ENCODE results near the gene UBE2S. TPM values are rescaled to one million over a fixed set of nuclear protein-coding genes. Genes with fewer than 3 reads are reported as not detected.

UBE2S gene
- total and polyA plus RNA-seq, 2 of the 8 experiments (the other 6 are each of a cell fraction or from before 2014, with no cell fraction given) = 398 to 530 TPM

DNA sequence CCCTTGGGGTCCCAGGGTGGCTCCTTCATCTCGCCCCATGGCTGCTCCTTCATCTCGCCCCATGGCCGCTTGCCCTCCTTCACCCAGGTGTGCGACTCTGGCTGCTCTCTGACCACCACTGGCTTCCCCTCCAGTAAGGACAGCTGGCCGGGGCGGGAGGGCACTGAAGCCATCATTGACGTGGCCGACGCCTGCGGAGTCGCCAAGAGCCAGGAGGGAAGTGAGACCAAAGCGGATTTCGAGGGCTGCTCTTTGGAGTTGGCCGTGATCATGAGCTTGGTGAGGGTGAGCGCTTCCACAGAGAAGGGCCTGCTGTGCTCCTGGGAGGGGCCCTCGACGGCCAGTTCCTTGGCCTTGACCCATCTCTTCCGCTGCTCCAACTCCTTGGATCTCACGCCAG, 49.1 kb downstream of the UBE2S start:
- no peak overlapping the region for H3K4me3 ChIP-seq (ENCODE audit: extremely low read depth in 1 of 4, insufficient read depth in 2 of 4, low read depth in 3 of 4, low read length in 4 of 4)
- no peak overlapping the region for H3K56ac ChIP-seq (replicated peaks; ENCODE audit: insufficient read length, low read depth, low read length)
- H3K79me1 ChIP-seq (ENCODE audit: low read depth, low read length) = no peaks in the 10 kb centered on the region
- H3K23ac ChIP-seq (ENCODE audit: insufficient read length) = no peak overlapping the region
- no peak overlapping the region for H2BK12ac ChIP-seq (ENCODE audit: low read depth, low read length)
- H3K4me1 ChIP-seq (replicated peaks in 1 of 4; ENCODE audit: control insufficient read depth in 3 of 4, insufficient read depth in 4 of 4, low read length in 3 of 4) = peaks cover 0 to 10% (median 7%) of the 10 kb centered on the region in 4 experiments; a peak in 6 of 7 replicates
- H2BK20ac ChIP-seq (ENCODE audit: low read length) = no peak overlapping the region
- no peak for FAIRE-seq
- no peak overlapping the region for H4K91ac ChIP-seq (replicated peaks; ENCODE audit: insufficient read length, low read length)
- H3K36me3 ChIP-seq (ENCODE audit: control insufficient read depth in 2 of 4, insufficient read depth in 4 of 4, low read length in 3 of 4) = no peaks in the 10 kb centered on the region
- H3K4me2 ChIP-seq (ENCODE audit: insufficient read depth in 1 of 2, low read depth in 2 of 2, low read length in 2 of 2) = no peak overlapping the region
- no peak overlapping the region for H2AFZ ChIP-seq (ENCODE audit: low read length)
- no peak overlapping the region for H3K18ac ChIP-seq (ENCODE audit: extremely low read depth, low read length)
- H3K79me2 ChIP-seq (ENCODE audit: control insufficient read depth in 1 of 2, insufficient read depth in 2 of 2, low read length in 2 of 2) = no peaks in the 10 kb centered on the region
- H3K27me3 ChIP-seq (replicated peaks in 1 of 4; ENCODE audit: control insufficient read depth in 3 of 4, extremely low read depth in 1 of 4, insufficient read depth in 3 of 4, low read length in 3 of 4) = peaks cover 3 to 36% (median 28%) of the 10 kb centered on the region in 4 experiments
- no peak overlapping the region for H3K14ac ChIP-seq (ENCODE audit: insufficient read length)
- WGBS, 2 experiments (ENCODE audit: extremely low coverage in 1 of 2, insufficient coverage in 1 of 2, insufficient read length in 1 of 2, insufficient replicate concordance in 2 of 2, low coverage in 1 of 2, low lambda C conversion rate in 2 of 2, missing lambda C conversion rate in 1 of 2) = 93% methylated on average over 15 of the region's 19 CpGs; no CpG with 5 or more reads in 1 of the 2 experiments
- H3K27ac ChIP-seq (ENCODE audit: low read depth, low read length) = no peak overlapping the region
- no peak overlapping the region for H2BK120ac ChIP-seq (replicated peaks; ENCODE audit: low read depth, low read length)
- peaks cover 7% of the 10 kb centered on the region; the same call in 1 of the 2 replicates for H3K23me2 ChIP-seq (ENCODE audit: low read depth, low read length)
- ChIA-PET CTCF (ENCODE audit: partially characterized antibody) (interaction anchor here (1.0 to 2.0 kb wide), 5 partner anchors 10 to 67 kb away, joined by 3 to 5 read pairs (median 4); partner anchors contain the start of gene TMEM238), POLR2A (ENCODE audit: partially characterized antibody) (interaction anchor here (0.6 to 6.1 kb wide), 11 partner anchors 9 to 192 kb away, joined by 3 to 30 read pairs (median 3); partner anchors contain the start of genes DNAAF3, TMEM238 and UBE2S)
- H2BK15ac ChIP-seq (ENCODE audit: low read length) = peak overlapping the region; percentile 61; the same call in 1 of the 2 replicates
- DNase-seq (ENCODE audit: low read depth in 1 of 2, low spot score in 2 of 2) = no peak
- H3K4ac ChIP-seq (replicated peaks; ENCODE audit: insufficient read length, low read depth, low read length) = no peak overlapping the region
- H4K8ac ChIP-seq (ENCODE audit: extremely low read depth, insufficient read depth, low read length) = no peak overlapping the region
- no peak overlapping the region for H2AK5ac ChIP-seq (ENCODE audit: low read depth, low read length)
- no peak overlapping the region for H3K9ac ChIP-seq (replicated peaks in 1 of 4; ENCODE audit: extremely low read depth in 1 of 4, low read depth in 3 of 4, low read length in 3 of 4)
- H4K20me1 ChIP-seq (replicated peaks in 1 of 2; ENCODE audit: control insufficient read depth in 1 of 2, insufficient read depth in 2 of 2, low read length in 2 of 2) = peaks cover 0 to 1% of the 10 kb centered on the region in 2 experiments
- no peak overlapping the region for H4K5ac ChIP-seq (ENCODE audit: insufficient read length, low read depth, low read length)
- no peak overlapping the region for H2BK5ac ChIP-seq (ENCODE audit: low read depth, low read length)
- H3K9me3 ChIP-seq (ENCODE audit: insufficient read depth in 2 of 2, low read depth in 1 of 2, low read length in 1 of 2) = no peaks in the 10 kb centered on the region
- TF ChIP-seq GABPA (IDR thresholded peaks at IDR 0.05; ENCODE audit: borderline replicate concordance, insufficient read depth, low read length) (no peak), MAFK (IDR thresholded peaks at IDR 0.05; ENCODE audit: low read depth, low read length) (no peak), CHD1 (IDR thresholded peaks at IDR 0.05; ENCODE audit: low read depth, low read length) (no peak), BRCA1 (IDR thresholded peaks at IDR 0.05; ENCODE audit: low read depth, low read length) (no peak), SIRT6 (IDR thresholded peaks at IDR 0.05; ENCODE audit: low read length) (no peak), TBP (IDR thresholded peaks at IDR 0.05; ENCODE audit: low read depth, low read length) (no peak), ATF3 (IDR thresholded peaks at IDR 0.05; ENCODE audit: insufficient read depth, low read depth, low read length) (no peak), TCF12 (IDR thresholded peaks at IDR 0.05; ENCODE audit: low read depth, low read length) (no peak), KDM1A (IDR thresholded peaks at IDR 0.05; ENCODE audit: borderline replicate concordance, low read length) (no peak), RAD21 (IDR thresholded peaks at IDR 0.05 in 1 of 2, conservative IDR thresholded peaks at IDR 0.05 in 1 of 2; ENCODE audit: low read depth in 2 of 2, low read length in 2 of 2) (no peak)
- TF ChIP-seq, protein P1, sequence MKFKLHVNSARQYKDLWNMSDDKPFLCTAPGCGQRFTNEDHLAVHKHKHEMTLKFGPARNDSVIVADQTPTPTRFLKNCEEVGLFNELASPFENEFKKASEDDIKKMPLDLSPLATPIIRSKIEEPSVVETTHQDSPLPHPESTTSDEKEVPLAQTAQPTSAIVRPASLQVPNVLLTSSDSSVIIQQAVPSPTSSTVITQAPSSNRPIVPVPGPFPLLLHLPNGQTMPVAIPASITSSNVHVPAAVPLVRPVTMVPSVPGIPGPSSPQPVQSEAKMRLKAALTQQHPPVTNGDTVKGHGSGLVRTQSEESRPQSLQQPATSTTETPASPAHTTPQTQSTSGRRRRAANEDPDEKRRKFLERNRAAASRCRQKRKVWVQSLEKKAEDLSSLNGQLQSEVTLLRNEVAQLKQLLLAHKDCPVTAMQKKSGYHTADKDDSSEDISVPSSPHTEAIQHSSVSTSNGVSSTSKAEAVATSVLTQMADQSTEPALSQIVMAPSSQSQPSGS (IDR thresholded peaks at IDR 0.05; ENCODE audit: low read length) = no peak

Measured in H1 (cell line).